ENCODE results near the gene ANTXRL.
"Not testable (repeated sequence)": the region's sequence is repeated elsewhere in the genome, so short reads cannot be mapped to it uniquely, and the experiment has no call there.

GRCh38 chr10:46265566-46266305 lies 21.1 kb upstream of the ANTXRL start:
- TF ChIP-seq CTCF (conservative IDR thresholded peaks at IDR 0.05; ENCODE audit: low read length); EZH2phosphoT487 (IDR thresholded peaks at IDR 0.05; ENCODE audit: borderline replicate concordance, low read depth, low read length): not testable (repeated sequence)
